NCI-H226 (cell line): ENCODE results near the gene GRM8.
A peak's percentile ranks its signal among the peaks of the same experiment; 100 is the strongest.
"Not testable (repeated sequence)": the region's sequence is repeated elsewhere in the genome, so short reads cannot be mapped to it uniquely, and the experiment has no call there.

Experiments
- DNase-seq: peaks from one replicate; pipeline ENCODE4 v3.0.0-alpha.2; 2015

The GRM8 gene

DNA sequence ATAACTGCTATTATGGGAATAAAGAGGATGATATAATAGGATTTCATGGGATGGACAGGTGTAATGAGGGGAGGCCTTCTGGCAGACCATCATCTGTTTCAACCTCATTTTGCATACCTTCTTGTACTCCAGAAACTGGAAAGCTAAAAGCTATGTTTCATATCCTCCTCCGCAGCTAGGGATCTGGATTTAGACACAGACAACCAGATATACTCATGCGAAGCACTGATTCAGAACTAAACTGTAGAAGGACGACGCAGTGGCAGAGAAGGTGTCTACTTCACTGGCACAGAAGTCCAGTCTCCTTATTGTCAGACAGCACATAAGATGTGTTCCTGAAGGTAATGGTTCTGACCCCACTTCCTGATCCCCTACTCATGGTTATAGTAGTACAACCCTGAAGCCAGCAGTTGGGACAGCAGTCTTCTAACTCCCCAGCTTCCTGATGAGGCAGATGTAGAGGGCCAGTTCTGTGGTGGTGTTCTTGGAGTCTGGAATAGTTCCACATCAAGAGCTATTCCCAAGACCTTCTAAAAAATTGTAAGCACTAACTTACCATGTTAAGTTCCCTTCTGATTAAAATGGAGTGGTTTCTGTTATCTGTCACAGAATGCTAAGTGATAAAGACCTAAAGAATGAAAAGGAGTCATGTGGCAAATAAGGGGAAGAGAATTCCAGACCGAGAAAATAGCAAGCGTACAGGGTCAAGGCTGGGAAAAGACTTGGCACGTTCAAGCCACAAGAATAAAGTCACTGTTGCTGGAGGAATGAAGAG is 550.3 kb downstream of the GRM8 start:
- DNase-seq, result peak; percentile 56

DNA sequence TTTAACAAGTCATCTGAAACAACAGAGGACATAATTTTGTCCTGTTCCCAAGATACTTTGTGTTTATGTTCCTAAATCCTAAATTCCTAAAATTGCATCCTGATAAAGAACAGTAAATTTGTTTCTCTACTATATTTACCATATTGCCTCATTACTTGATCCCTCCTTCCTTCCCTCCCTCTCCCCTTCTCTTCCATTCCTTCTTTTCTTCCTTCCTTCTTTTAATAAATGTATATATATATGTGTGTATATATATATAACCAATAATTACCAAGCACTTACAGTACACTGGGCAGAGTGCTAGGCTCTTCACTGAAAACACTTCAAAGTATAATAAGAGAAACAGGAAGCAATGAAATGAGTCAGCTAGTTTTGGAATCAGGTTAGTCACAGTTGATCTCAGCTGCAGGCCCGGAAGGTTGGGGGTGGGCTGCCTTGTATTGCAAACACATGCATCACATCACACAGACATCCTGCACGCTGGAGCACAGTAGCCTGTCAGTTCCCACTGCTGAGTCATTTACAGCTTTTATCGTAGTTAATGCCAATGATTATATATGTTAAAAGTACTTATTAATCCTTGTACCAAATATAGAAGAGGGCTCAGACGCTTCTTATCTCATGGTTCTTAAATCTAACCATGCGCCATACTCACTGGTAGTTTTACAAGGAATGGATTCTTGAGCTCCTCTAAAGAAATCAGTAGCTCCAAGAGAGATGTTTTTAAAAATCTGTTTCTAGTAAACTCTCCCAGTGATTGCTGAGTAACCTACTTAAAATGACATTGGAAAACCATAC is 551.7 kb downstream of the GRM8 start:
- DNase-seq, result peak; percentile 92

DNA sequence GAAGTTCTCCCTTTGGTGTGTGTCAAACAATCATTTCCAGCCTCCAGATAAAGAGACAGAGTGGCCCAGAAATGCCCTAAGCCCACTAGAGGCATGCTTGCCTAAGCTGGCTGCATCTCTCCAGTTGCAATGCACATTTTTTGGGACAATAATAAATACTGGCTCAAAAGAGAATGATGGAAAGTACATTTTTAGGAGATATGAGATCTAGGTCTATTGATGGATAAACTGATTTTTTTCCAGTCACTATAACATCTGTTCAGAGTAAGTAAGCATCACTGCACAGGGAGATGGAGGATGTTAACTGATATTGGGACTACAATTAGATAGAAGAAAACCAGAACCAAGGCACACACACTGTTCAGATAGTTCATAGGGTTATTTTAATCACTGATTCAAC is 553.0 kb downstream of the GRM8 start:
- no peak for DNase-seq

DNA sequence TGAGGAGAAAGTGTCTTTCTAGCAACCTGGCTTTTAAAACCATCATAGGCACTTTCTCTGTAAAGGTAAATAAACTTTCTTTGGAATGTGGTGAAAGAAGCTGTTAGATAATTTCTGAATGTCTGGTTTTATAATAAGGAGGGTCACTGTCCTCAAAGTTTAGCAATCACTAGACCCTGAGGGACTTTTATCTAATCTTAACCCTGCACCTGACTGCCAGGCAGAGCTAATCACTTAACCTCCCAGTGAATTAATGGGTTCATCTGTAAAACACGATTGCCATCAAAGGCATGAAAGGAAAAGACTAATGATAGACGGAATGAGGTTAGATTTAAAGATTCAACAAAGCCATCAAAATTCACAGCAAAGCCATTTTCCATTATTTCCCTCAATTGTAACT is 553.8 kb downstream of the GRM8 start:
- no peak for DNase-seq

DNA sequence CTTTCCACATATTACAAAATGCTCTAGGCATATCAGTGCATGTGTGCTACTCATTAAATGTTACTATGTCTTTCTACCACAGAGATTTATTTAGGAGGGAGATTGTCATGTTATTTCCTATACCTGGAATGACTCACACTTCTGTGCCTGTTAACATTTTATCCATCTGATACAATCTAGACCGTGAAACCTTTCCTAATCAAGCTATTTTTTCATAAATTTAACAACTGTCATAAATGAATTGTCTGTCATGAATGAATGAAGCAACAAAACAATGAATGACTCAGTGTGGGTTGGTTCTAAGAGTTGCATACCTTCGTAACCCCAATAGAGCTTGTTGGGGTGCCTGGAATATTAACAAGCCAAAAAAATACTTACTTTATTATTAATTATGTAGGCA is 554.3 kb downstream of the GRM8 start:
- DNase-seq, result peak; percentile 36

DNA sequence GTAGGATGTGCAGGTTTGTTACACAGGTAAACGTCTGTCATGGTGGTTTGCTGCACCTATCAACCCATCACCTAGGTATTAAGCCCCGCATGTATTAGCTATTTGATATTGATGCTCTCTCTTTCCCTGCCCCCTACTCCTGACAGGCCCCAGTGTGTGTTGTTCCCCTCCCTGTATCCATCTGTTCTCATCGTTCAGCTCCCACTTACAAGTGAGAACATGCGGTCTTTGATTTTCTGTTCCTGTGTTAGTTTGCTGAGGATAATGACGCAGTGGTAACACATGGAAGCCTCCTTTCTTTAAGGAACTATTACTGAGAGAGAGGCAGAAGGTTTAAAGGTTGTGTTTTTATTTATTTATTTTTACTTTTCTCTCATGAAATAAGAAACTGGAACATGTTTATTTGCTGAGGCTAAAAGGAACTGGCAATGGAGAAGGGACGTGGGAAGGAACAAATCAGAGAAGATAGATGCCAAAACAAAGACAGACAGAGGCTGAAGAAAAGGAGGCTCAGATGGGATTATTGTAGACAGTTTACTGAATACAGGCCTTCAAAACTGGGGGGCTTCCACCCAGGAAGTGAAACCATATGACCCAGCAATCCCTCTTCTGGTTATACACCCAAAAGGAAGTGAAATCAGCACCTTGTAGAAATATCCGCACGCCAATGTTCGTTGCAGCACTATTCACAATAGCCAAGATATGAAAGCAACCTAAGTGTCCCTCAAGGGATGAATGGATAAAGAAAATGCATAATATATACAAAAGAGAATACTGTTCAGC is 556.3 kb downstream of the GRM8 start:
- DNase-seq, result no peak

DNA sequence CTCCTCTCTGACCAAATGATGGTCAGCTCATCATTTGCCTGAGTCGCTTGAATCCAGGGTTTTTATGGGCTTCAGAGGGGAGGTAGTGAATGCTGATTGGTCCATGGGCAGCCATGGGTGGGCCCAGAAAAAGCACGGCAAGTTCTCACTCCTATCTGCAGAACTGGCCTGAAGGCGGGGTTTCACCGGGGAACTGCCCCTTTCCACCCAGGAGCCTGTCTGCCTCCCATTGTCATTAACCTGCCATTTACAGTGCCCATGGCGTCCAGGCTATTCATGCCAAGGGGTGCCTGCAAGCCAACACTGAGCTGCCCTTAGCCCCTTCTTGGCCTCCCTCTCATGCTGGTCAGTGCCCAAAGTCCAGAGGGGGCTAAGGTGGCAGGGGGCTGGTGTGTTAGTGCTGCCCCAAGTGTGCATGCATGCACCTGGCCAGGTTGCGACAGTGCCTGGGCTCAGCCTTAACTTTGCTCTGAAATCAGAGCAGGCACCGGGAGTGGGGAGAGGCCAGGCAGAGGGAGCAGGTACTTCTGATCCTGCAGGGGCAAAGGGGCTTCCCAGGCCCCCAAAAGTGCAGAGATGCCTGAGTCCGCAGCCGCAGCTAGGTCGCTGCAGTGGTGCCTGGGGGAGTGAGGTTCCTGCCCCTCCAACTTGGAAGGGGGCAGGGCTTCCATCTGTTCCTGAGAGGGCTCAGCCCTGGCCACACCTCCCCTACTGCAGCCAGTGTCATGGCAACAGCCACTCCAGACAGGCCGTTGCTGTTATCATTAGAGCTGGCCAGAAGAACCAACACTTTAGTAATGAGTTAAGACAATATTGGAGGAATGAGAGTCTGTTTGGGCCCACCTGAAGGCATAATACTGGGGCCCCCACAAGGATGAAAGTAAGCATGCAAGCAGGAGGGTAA is 561.6 kb downstream of the GRM8 start:
- no peak for DNase-seq

DNA sequence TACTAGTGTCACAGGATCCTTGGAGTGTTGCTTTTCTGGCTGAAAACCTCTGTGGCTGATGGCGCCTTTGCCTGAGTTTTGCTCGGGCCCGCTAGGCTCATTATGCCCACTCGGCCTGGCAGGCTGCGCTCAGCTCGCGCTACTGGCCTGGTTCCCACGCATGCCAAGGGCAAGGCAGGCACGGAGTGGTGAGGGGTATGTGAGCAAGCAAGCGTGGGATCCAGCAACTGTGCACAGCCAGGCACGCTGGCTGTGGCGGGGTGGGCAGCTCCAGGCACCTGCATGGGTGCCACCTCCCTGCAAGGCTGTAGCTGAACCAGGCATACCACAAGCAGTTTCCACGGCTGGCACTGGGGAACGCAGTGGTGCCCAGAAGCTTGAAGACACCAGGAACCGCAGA is 562.6 kb downstream of the GRM8 start:
- no peak for DNase-seq

DNA sequence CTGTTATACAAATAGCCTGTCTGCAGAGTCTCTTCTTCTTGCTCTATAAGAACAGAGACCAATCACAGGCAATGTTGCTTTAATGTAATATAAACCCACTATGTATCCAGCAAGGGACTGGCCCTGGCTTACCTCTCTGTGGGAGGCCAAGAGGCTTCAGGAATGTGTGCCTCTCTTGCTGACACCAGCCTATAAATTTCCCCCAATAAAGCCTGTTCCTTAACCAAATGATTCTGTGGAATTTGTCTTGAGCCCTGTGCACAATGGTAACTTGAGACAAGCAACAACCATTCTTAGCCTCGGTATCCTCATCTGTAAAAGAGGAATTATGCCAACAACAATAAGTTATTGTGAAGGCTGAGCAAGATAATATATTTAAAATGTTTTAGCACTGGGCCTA is 563.7 kb downstream of the GRM8 start:
- DNase-seq, result no peak

DNA sequence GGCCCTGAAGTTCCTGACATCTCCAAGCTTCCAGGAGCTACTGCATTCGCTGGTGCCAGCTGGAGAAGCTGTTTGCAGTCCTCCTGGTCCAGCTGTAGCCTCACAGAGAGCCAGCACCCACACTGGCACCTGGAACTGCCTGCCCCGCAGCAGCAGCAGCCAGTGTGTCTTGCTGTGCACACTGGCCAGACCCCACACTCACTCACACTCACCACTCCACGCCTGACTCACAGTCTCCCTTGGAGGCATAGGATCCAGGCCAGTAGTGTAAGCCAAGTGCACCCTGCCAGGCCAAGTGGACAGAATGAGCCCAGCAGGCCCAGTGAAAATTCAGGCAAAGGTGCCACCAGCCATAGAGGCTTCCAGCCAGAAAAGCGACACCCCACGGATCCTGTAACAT is 566.3 kb downstream of the GRM8 start:
- DNase-seq, result no peak

DNA sequence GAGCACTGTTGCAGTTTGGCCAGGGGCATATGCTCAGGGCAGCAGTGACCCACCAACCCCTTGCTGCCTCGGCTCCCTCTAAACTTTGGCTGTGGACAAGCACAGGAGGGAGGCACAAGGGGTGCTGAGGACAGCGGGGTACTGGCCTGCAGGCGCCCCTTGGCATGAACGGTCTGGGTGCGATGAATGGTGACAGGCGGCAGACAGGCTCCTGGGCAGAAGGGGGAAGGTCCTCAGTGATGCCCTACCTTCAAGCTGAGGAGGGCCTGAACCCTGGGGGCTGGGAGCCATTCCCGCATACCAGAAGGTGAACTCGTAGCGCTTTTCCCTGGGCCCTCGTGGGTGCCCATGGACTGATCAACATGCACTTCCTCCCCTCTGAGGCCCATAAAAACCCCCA is 567.1 kb downstream of the GRM8 start:
- DNase-seq, result no peak

DNA sequence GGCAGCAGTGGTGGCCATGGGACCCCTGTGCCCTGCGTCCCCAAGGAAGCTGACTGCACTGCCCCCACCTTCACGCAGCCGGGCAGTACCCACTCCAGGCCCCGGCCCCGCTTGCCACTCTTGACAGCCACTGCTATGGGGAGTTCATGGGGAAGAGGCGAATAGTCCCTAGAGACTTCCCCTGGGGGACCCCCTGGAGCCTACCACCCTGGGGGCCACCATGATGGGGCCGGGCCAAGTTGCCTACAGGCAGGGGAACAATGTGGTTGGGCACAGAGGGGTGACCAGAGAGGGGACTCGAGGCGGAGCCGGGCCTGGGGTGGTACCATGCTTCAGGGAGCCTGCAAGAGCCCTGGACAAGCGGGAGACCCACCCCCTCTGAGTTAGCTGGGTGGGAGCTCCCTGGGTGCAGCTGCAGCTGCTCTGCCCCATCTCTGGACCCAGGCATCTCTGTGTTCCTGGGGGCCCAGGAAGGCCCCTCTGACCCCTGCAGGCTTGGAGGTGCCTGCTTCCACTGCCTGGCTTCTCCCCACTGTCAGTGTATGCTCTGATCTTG is 567.6 kb downstream of the GRM8 start:
- no peak for DNase-seq

DNA sequence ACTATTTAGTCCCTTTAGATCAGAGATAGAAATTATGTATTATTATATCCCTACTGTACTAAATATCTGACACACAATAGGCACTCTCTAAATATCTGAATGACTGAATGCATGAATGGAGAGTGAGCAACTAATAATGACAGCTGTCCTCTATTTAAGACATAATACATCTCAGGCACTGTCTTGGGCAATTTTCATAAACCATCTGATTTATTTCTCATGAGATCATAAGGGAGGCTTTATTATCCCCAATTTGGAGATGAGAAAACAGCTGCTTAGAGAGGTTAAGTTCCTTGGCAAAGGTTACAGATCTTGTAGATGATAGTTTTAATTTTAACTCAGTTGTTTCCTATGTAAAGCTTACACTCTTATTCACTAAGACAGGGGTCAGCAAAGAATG is 570.6 kb downstream of the GRM8 start:
- DNase-seq, result no peak

DNA sequence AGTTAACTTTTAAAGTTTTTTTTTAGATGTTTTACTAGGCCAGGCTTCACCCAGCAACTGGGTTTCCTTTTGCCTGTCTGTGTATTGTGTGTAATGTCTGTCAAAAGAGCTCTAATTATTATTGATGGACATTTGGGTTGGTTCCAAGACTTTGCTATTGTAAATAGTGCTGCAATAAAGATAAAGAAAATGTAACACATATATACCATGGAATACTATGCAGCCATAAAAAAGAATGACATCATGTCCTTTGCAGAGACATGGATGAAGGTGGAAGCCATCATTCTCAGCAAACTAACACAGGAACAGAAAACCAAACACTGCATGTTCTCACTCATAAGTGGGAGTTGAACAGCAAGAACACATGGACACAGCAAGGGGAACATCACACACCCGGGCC is 584.0 kb downstream of the GRM8 start:
- not testable (repeated sequence) for DNase-seq

DNA sequence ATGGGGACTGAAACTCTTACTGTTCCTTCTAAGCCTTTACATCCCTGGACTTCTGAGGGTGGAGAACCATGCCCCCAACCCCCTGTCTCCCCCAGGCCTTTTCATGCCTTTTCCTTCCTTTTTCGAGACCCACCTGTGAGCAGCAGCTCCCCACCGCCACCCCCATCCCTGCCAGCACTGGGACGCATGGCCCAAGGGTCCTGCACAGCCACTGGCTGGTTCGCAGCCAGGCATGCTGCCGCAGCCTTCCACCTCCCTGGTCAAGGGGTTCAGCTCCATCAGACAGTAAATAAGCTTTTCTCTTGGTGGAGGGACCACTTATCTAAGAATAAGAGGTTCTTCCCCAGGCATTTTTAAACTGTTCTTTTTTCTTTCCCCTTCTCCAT is 584.4 kb downstream of the GRM8 start:
- DNase-seq, result no peak

DNA sequence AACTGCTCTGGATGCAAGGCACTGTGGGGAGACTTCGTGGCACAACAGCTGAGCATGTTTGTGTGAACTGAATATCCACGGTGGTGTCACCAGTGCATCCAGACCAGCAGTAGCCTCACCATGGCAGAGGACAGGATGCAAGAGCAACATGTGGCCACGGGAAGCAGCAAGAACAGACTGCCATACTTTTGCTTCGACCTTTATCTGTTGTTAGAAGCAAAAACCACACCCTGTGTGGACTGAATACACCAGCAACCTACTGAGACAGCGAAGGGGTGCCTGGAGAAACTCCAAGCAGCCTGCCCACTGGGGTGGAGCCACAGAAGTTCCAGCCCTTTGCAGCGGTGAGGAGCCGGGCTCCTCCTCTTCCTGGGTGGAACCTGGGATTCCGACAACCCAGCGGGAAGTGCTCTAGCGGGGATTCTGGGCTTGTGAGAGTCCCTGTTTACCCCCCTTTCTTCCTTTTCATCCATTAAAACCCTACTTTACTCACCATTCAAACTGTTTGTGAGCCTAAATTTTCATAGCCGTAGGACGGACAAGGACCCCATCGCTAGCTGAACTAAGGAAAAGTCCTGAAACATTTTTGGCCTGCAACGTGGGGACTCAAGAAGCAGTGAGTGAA is 584.9 kb downstream of the GRM8 start:
- no peak for DNase-seq

DNA sequence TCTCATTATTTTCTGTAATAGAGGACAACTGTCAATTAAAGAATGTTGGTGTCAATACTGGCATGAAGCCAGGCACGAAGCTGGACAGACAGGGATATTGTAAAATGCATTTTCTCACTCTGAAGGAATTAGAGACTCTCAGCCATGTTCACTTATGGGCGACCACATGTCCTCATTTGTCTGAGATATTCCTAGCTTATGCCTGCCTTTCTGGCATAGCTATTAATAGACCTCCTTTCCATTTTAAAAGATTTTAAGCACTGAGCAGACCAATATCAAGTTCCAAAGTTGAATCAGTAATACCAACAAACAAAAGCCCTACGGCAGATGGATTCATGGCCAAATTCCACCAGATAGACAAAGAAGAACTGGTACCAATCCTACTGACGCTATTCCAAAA is 589.9 kb downstream of the GRM8 start:
- no peak for DNase-seq

DNA sequence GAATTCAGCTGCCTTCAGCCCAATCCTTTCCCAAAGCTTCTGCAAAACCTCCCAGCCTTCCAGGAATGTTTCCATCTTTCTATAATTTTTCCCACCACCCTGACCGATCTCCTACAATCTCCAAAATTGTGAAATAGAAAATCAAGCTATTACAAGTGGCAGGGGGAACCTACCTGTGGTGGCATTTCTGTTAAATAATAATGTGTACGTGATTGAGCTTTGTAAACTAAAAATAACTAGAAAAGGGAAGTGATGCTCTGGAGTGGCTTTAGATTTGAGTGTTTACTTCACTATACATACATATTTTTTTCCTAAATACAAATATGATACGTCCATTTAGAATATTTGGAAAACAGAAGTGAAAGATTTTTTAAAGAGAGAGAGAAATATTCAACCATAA is 593.6 kb downstream of the GRM8 start:
- DNase-seq, result no peak

DNA sequence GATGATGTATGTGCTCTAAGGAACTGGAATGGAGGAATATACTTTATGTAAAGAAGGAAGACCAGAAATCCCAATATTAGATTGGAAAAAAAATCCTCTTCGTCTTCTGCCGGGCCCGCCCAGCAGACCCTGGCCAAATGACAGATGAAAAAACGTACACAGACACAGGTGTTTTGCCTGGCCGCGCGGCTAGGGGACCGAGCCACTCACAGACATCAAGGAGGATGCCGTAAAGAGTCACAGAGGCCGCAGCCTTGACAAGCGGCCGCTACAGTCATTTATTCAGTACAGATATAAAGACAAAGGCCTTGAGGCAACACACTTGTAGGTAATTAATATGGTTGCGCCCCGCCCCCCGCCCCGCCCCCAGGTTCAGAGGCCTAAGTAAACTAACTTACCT is 594.1 kb downstream of the GRM8 start:
- DNase-seq, result no peak

DNA sequence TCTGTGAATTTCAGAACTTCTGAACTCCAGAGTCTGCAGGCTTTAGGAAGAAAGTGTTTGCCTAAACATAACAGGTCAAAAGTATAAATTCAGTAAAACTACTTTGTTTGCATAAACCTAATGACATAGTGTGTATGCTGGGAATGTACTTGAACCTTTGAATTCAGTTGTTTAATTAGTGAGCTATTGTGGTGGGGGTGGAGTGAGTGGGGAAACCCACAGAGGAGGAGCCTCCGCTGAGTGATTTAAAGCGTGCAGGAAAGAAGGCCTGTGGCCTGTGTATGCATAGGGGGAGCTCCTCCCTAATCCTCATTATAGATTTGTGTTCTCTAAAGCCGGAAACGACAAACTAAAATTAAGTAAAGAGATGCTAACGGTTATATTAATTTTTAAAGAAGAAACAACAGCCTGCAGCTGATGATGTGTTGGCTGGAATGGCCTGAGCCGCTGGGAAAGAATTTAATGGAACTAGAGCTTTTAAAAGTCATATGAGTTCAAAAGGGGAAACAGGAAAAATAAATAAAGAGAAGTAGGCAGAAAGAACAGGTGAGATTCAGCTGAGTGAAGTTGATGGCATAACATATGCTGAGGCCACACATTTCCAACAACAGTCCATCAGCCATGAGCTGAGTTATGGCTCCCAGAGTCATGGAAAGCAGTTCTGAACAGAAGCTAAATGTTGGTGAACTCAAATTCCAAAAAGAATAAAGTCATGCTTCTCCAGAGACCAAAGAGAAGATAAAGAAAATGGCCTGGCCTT is 595.0 kb downstream of the GRM8 start:
- no peak for DNase-seq

DNA sequence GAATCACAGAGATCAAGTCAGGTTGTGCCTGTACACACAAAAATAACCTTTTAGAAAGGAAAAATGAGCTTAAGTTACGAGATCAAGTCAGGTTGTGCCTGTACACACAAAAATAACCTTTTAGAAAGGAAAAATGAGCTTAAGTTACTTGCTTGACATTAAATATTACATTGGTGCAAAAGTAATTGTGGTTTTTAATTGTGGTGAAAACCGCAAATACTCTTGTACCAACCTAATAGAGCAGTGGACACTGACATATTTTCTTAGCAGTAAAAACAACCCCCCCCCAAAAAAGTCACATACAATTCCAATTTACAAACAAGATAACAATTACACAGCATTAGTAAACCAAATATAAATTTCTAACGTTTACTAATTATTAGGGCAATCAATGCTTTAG is 595.6 kb downstream of the GRM8 start:
- no peak for DNase-seq
